ENCODE data around the gene LAPTM5.
A peak's percentile ranks its signal among the peaks of the same experiment; 100 is the strongest.

LAPTM5 gene

GRCh38 chr1:30787266-30787665 lies 29.7 kb upstream of the LAPTM5 start:
- DNase-seq (ENCODE audit: low read depth in 2 of 2) = no peak

- no peak for DNase-seq (ENCODE audit: low read depth in 2 of 2)
Measured at GRCh38 chr1:30786264-30786991, 28.9 kb upstream of the LAPTM5 start.

- DNase-seq (ENCODE audit: low read depth in 2 of 2) = no peak
Measured at GRCh38 chr1:30785714-30786113, 28.1 kb upstream of the LAPTM5 start.

GRCh38 chr1:30785181-30785580 lies 27.6 kb upstream of the LAPTM5 start:
- no peak for DNase-seq (ENCODE audit: low read depth in 2 of 2)

GRCh38 chr1:30783256-30783915 lies 25.8 kb upstream of the LAPTM5 start:
- no peak for DNase-seq (ENCODE audit: low read depth in 2 of 2)

GRCh38 chr1:30782361-30783255 lies 25.0 kb upstream of the LAPTM5 start:
- peak; percentile 55 to 74 for DNase-seq (ENCODE audit: low read depth in 2 of 2)

GRCh38 chr1:30781906-30782305 lies 24.3 kb upstream of the LAPTM5 start:
- DNase-seq (ENCODE audit: low read depth in 2 of 2) = no peak

- no peak for DNase-seq (ENCODE audit: low read depth in 2 of 2)
Measured at GRCh38 chr1:30780409-30780808, 22.8 kb upstream of the LAPTM5 start.

GRCh38 chr1:30779294-30780071 lies 21.9 kb upstream of the LAPTM5 start:
- peak; percentile 80 to 89 for DNase-seq (ENCODE audit: low read depth in 2 of 2)

- no peak for DNase-seq (ENCODE audit: low read depth in 2 of 2)
Measured at GRCh38 chr1:30778979-30779293, 21.4 kb upstream of the LAPTM5 start.

- DNase-seq (ENCODE audit: low read depth in 2 of 2) = no peak
Measured at GRCh38 chr1:30778154-30778978, 20.8 kb upstream of the LAPTM5 start.

- no peak for DNase-seq (ENCODE audit: low read depth in 2 of 2)
Measured at GRCh38 chr1:30777904-30778153, 20.3 kb upstream of the LAPTM5 start.

GRCh38 chr1:30777060-30777903 lies 19.7 kb upstream of the LAPTM5 start:
- no peak for DNase-seq (ENCODE audit: low read depth in 2 of 2)

GRCh38 chr1:30776097-30777059 lies 18.8 kb upstream of the LAPTM5 start:
- DNase-seq (ENCODE audit: low read depth in 2 of 2) = no peak

GRCh38 chr1:30775433-30775975 lies 17.9 kb upstream of the LAPTM5 start:
- DNase-seq (ENCODE audit: low read depth in 2 of 2) = no peak

- no peak for DNase-seq (ENCODE audit: low read depth in 2 of 2)
Measured at GRCh38 chr1:30774550-30775432, 17.2 kb upstream of the LAPTM5 start.

- no peak for DNase-seq (ENCODE audit: low read depth in 2 of 2)
Measured at GRCh38 chr1:30773722-30774358, 16.3 kb upstream of the LAPTM5 start.

All from stimulated activated CD4-positive, alpha-beta T cell treated with anti-CD3 and anti-CD28 coated beads, Interleukin-15, amount 100 ng/mL, for 48 hours (primary cell).